Endothelial cell of umbilical vein (primary cell): Measurements from ENCODE around the gene PPP1R3F. TPM values are rescaled to one million over a fixed set of nuclear protein-coding genes. Genes with fewer than 3 reads are reported as not detected.

Experiments used
- BruUV-seq: library from RNA; stranded (reverse); fragments of 400-500 nt; replicated peaks from 2 replicates; lab custom pipeline; 2021; lab: Mats Ljungman, UMichigan
- CTCF ChIA-PET: fragments of 300-600, 350-600 bp; sonication (Branson Sonifier 250); formaldehyde crosslinking; loops from one replicate; lab custom pipeline; 2021; ENCODE audit warnings: antibody characterized with exemption, inconsistent platforms; lab: Charles Lee
- POLR2A ChIA-PET: fragments of 300-600, 350-600 bp; sonication (Branson Sonifier 250); formaldehyde crosslinking; loops from one replicate; lab custom pipeline; 2021; ENCODE audit warnings: antibody characterized with exemption, inconsistent platforms; lab: Charles Lee
- DNase-seq: peaks from one replicate; pipeline ENCODE4 v3.0.0-alpha.2; 2011; ENCODE audit warnings: low read depth, low spot score
- FAIRE-seq: peaks from 2 replicates; lab custom pipeline; 2011; peaks lifted over from hg19 to GRCh38; lab: Jason Lieb, UNC
- H2AFZ ChIP-seq: 2 replicates; pipeline ENCODE4 v1.6.0; 2012; ENCODE audit warnings: low read depth, low read length, control low read depth, inconsistent platforms
- H3K27ac ChIP-seq: 2 replicates; pipeline ENCODE4 v1.5.1; 2011; ENCODE audit warnings: low read depth, mild to moderate bottlenecking, control low read depth, low read length, moderate library complexity; ENCODE audit not compliant: insufficient read depth
- H3K27me3 ChIP-seq, 2 experiments: 2 replicates each; pipeline versions ENCODE4 v1.6.0 to v1.6.1; 2011; ENCODE audit warnings: low read length in 2 of 2, mixed read lengths in 1 of 2; ENCODE audit not compliant: control insufficient read depth in 2 of 2, insufficient read depth in 2 of 2
- H3K36me3 ChIP-seq, 2 experiments: 2 replicates in 1 of 2; 3 replicates in 1 of 2; pipeline ENCODE4 v1.5.1; 2011; ENCODE audit warnings: low read length in 2 of 2, mild to moderate bottlenecking in 1 of 2, moderate library complexity in 1 of 2; ENCODE audit not compliant: control insufficient read depth in 2 of 2, insufficient read depth in 2 of 2; ENCODE audit errors: extremely low read depth in 1 of 2
- H3K4me1 ChIP-seq: 3 replicates; pipeline ENCODE4 v1.5.1; 2011; ENCODE audit warnings: mild to moderate bottlenecking, low read length; ENCODE audit not compliant: control insufficient read depth, insufficient read depth; ENCODE audit errors: extremely low read depth
- H3K4me2 ChIP-seq: 2 replicates; pipeline ENCODE4 v1.6.1; 2011; ENCODE audit warnings: low read length, control low read depth, mixed read lengths; ENCODE audit not compliant: insufficient read depth
- H3K4me3 ChIP-seq, 3 experiments: fragments of 200-600 bp in 1 of 3; sonication (generic), shearing (Covaris generic) in 1 of 3; replicated peaks in 1 of 3; 2 replicates each; pipeline ENCODE4 v1.5.1; 2011 to 2016; ENCODE audit warnings: control low read depth in 3 of 3, low read length in 3 of 3, mild to moderate bottlenecking in 2 of 3, inconsistent platforms in 1 of 3, low read depth in 1 of 3, moderate library complexity in 1 of 3; ENCODE audit not compliant: insufficient read depth in 1 of 3
- H3K79me2 ChIP-seq: 2 replicates; pipeline ENCODE4 v1.6.0; 2012; ENCODE audit warnings: low read length, inconsistent platforms; ENCODE audit not compliant: control insufficient read depth, insufficient read depth
- H3K9ac ChIP-seq: replicated peaks from 2 replicates; pipeline ENCODE3; 2011; ENCODE audit warnings: low read length, control low read depth; ENCODE audit not compliant: insufficient read depth; ENCODE audit errors: extremely low read depth
- H3K9me1 ChIP-seq: replicated peaks from 3 replicates; pipeline ENCODE4 v1.6.0; 2011; ENCODE audit warnings: mild to moderate bottlenecking, low read length; ENCODE audit not compliant: control insufficient read depth, insufficient read depth; ENCODE audit errors: extremely low read depth
- H3K9me3 ChIP-seq: replicated peaks from 2 replicates; pipeline ENCODE4 v1.5.1; 2012; ENCODE audit warnings: low read length, inconsistent platforms; ENCODE audit not compliant: control insufficient read depth, insufficient read depth
- H4K20me1 ChIP-seq: replicated peaks from 2 replicates; pipeline ENCODE3; 2011; ENCODE audit warnings: mild to moderate bottlenecking, low read length; ENCODE audit not compliant: control insufficient read depth, insufficient read depth; ENCODE audit errors: extremely low read depth
- CTCF ChIP-seq, 2 donors: IDR thresholded peaks; 1 replicate in 1 of 2; 2 replicates in 1 of 2; pipeline ENCODE4 v1.5.1; 2011; ENCODE audit warnings: low read length in 2 of 2, mild to moderate bottlenecking in 2 of 2, moderate library complexity in 2 of 2, control low read depth in 1 of 2, inconsistent platforms in 1 of 2, low read depth in 1 of 2; ENCODE audit not compliant: insufficient read depth in 1 of 2; ENCODE audit errors: extremely low read depth in 1 of 2
- EZH2 ChIP-seq: IDR thresholded peaks from 2 replicates; pipeline ENCODE4 v1.6.1; 2012; ENCODE audit warnings: borderline replicate concordance, low read depth, mild to moderate bottlenecking, moderate library complexity, low read length, inconsistent platforms; ENCODE audit not compliant: severe bottlenecking
- FOS ChIP-seq: IDR thresholded peaks from 2 replicates; pipeline ENCODE4 v1.6.1; 2011; ENCODE audit warnings: mild to moderate bottlenecking, low read length, moderate library complexity, borderline replicate concordance; ENCODE audit not compliant: insufficient read depth
- GATA2 ChIP-seq: IDR thresholded peaks from 2 replicates; pipeline ENCODE4 v1.7.0; 2011; ENCODE audit warnings: low read depth, mild to moderate bottlenecking, moderate library complexity, mixed read lengths, low read length; ENCODE audit not compliant: insufficient read length, insufficient read depth
- JUN ChIP-seq: IDR thresholded peaks from 2 replicates; pipeline ENCODE4 v1.6.1; 2011; ENCODE audit warnings: borderline replicate concordance, low read depth; ENCODE audit not compliant: insufficient read length, insufficient read depth
- MYC ChIP-seq: IDR thresholded peaks from one replicate; pipeline ENCODE4 v1.6.1; 2011; ENCODE audit warnings: mild to moderate bottlenecking, low read depth, low read length
- POLR2A ChIP-seq: IDR thresholded peaks from 2 replicates; pipeline ENCODE4 v1.6.1; 2012; ENCODE audit warnings: low read depth, mild to moderate bottlenecking, control low read depth, low read length
- POLR2AphosphoS5 ChIP-seq: IDR thresholded peaks from 2 replicates; pipeline ENCODE4 v1.6.1; 2012; ENCODE audit warnings: low read depth, mild to moderate bottlenecking, control low read depth, low read length, moderate library complexity; ENCODE audit not compliant: insufficient read depth
- dilution Hi-C: fragments of 300-500 bp; cut with MboI; formaldehyde crosslinking; loops from one replicate; pipeline ENCODE4 v1.15.0; 2019; ENCODE audit warnings: low sequenced_read_pairs; ENCODE audit not compliant: extremely low pct_ligation_motif_present
- intact Hi-C: fragments of 100-400 bp; cut with micrococcal nuclease; formaldehyde crosslinking; loops from one replicate; pipeline ENCODE4 v1.10.0; 2022
- polyA plus RNA-seq, 4 experiments: library from polyadenylated mRNA; depleted of rRNA in 3 of 4; stranded (reverse) in 3 of 4; unstranded in 1 of 4; fragments of >200 nt; gene quantifications; 2 replicates each; pipeline versions ENCODE4 v1.2.1 to v1.2.3, GENCODE V29; 2011 to 2012; ENCODE audit warnings: missing spikeins in 1 of 4
- total RNA-seq: library from RNA; stranded (reverse); gene quantifications from 2 replicates; pipeline ENCODE4 v1.2.3, GENCODE V29; 2021
- TF ChIP-seq, protein P1 (sequence below): IDR thresholded peaks from 2 replicates; pipeline ENCODE4 v1.6.1; 2011; ENCODE audit not compliant: insufficient read depth, insufficient read length

Gene PPP1R3F
- total and polyA plus RNA-seq, 2 donors (not counting 3 experiments of a cell fraction or from before 2014, with no cell fraction given), result 1.5 to 2.5 TPM

DNA sequence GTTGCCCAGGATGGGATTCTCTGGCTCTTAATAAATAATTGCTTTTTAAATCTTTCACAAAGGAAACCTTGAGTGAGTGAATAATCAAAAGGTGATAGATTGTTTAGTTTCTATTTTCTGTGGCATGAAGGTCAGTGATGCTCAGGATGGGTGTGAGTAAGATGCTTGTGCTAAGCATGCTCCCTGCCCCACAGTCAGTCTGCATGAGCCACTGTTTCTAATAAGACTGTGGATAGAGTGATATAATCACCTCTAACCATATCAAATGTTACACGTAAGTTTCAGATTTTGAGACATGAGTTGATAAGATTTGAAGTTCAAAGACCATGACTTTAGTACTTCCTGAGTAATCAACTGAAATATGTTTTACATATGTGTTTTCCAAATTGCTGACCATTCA lies 31.1 kb downstream of the PPP1R3F start:
- DNase-seq (no peak), FAIRE-seq (no peak)
- H3K4me2 ChIP-seq, result no peak overlapping the region
- no peaks in the 10 kb centered on the region for H3K4me1 ChIP-seq
- dilution Hi-C loops (no loop called here), intact Hi-C loops (no loop called here)
- no peaks in the 10 kb centered on the region for H3K9me3 ChIP-seq
- no peaks in the 10 kb centered on the region for H3K79me2 ChIP-seq
- POLR2A ChIA-PET, result no interaction called here
- no peak overlapping the region for H3K9ac ChIP-seq
- no peak overlapping the region for H3K27ac ChIP-seq
- no peaks in the 10 kb centered on the region for H3K9me1 ChIP-seq
- TF ChIP-seq POLR2A (no peak), GATA2 (no peak), POLR2AphosphoS5 (no peak), JUN (no peak), FOS (no peak), MYC (no peak), EZH2 (no peak), CTCF (IDR thresholded peaks at IDR 0.05; ENCODE audit: extremely low read depth in 1 of 2, insufficient read depth in 1 of 2, low read depth in 1 of 2, low read length in 2 of 2) (no peak)
- TF ChIP-seq, protein P1, sequence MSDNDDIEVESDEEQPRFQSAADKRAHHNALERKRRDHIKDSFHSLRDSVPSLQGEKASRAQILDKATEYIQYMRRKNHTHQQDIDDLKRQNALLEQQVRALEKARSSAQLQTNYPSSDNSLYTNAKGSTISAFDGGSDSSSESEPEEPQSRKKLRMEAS, result no peak
- no peaks in the 10 kb centered on the region for H3K27me3 ChIP-seq
- H3K36me3 ChIP-seq, result no peaks in the 10 kb centered on the region
- CTCF ChIA-PET, result no interaction called here
- H4K20me1 ChIP-seq, result no peaks in the 10 kb centered on the region
- no TSS peak for BruUV-seq
- no peak overlapping the region for H3K4me3 ChIP-seq
- no peak overlapping the region for H2AFZ ChIP-seq
